ENCODE measurements around the gene APLP2.

DNA sequence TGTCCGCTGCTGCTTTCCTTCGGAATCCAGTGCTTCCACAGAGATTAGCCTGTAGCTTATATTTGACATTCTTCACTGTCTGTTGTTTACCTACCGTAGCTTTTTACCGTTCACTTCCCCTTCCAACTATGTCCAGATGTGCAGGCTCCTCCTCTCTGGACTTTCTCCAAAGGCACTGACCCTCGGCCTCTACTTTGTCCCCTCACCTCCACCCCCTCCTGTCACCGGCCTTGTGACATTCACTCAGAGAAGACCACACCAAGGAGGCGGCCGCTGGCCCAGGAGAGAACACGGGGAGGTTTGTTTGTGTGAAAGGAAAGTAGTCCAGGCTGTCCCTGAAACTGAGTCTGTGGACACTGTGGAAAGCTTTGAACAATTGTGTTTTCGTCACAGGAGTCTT is 74.4 kb downstream of the APLP2 start:
- TF ChIP-seq, protein P1, sequence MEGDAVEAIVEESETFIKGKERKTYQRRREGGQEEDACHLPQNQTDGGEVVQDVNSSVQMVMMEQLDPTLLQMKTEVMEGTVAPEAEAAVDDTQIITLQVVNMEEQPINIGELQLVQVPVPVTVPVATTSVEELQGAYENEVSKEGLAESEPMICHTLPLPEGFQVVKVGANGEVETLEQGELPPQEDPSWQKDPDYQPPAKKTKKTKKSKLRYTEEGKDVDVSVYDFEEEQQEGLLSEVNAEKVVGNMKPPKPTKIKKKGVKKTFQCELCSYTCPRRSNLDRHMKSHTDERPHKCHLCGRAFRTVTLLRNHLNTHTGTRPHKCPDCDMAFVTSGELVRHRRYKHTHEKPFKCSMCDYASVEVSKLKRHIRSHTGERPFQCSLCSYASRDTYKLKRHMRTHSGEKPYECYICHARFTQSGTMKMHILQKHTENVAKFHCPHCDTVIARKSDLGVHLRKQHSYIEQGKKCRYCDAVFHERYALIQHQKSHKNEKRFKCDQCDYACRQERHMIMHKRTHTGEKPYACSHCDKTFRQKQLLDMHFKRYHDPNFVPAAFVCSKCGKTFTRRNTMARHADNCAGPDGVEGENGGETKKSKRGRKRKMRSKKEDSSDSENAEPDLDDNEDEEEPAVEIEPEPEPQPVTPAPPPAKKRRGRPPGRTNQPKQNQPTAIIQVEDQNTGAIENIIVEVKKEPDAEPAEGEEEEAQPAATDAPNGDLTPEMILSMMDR (IDR thresholded peaks at IDR 0.05; ENCODE audit: poor library complexity, severe bottlenecking), result no peak
- TF ChIP-seq MXI1 (conservative IDR thresholded peaks at IDR 0.05; ENCODE audit: poor library complexity, severe bottlenecking) (no peak), EZH2 (IDR thresholded peaks at IDR 0.05; ENCODE audit: borderline replicate concordance, insufficient read depth, low read length, poor library complexity, severe bottlenecking) (no peak), EP300 (conservative IDR thresholded peaks at IDR 0.05; ENCODE audit: poor library complexity, severe bottlenecking) (no peak), POLR2AphosphoS5 (IDR thresholded peaks at IDR 0.05) (no peak), TAF1 (IDR thresholded peaks at IDR 0.05; ENCODE audit: low read depth) (no peak), RAD21 (conservative IDR thresholded peaks at IDR 0.05) (no peak), SMC3 (conservative IDR thresholded peaks at IDR 0.05; ENCODE audit: poor library complexity) (no peak)
- TF ChIP-seq, protein P2, sequence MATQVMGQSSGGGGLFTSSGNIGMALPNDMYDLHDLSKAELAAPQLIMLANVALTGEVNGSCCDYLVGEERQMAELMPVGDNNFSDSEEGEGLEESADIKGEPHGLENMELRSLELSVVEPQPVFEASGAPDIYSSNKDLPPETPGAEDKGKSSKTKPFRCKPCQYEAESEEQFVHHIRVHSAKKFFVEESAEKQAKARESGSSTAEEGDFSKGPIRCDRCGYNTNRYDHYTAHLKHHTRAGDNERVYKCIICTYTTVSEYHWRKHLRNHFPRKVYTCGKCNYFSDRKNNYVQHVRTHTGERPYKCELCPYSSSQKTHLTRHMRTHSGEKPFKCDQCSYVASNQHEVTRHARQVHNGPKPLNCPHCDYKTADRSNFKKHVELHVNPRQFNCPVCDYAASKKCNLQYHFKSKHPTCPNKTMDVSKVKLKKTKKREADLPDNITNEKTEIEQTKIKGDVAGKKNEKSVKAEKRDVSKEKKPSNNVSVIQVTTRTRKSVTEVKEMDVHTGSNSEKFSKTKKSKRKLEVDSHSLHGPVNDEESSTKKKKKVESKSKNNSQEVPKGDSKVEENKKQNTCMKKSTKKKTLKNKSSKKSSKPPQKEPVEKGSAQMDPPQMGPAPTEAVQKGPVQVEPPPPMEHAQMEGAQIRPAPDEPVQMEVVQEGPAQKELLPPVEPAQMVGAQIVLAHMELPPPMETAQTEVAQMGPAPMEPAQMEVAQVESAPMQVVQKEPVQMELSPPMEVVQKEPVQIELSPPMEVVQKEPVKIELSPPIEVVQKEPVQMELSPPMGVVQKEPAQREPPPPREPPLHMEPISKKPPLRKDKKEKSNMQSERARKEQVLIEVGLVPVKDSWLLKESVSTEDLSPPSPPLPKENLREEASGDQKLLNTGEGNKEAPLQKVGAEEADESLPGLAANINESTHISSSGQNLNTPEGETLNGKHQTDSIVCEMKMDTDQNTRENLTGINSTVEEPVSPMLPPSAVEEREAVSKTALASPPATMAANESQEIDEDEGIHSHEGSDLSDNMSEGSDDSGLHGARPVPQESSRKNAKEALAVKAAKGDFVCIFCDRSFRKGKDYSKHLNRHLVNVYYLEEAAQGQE (IDR thresholded peaks at IDR 0.05; ENCODE audit: borderline replicate concordance), result no peak

Data from neural cell (in vitro differentiated cells).